Breast epithelium (tissue), 4 donors: ENCODE data around the gene FAM50A. TPM values are rescaled to one million over a fixed set of nuclear protein-coding genes. Genes with fewer than 3 reads are reported as not detected.

Experiments
- DNase-seq, 2 donors: peaks; one replicate each; pipeline ENCODE4 v3.0.0-alpha.2; 2019; ENCODE audit warnings: low spot score in 2 of 2
- H3K27ac ChIP-seq, 2 donors: fragments of 200-600 bp; sonication (generic) in 1 of 2; one replicate each; pipeline ENCODE4 v1.5.1; 2016 to 2019; ENCODE audit warnings: mild to moderate bottlenecking in 1 of 2
- H3K27me3 ChIP-seq, 2 donors: fragments of 200-600 bp; sonication (generic) in 1 of 2; one replicate each; pipeline versions ENCODE4 v1.5.1 to v1.6.0; 2017 to 2019; ENCODE audit warnings: control low read depth in 1 of 2, mild to moderate bottlenecking in 1 of 2
- H3K36me3 ChIP-seq: fragments of 200-600 bp; one replicate; pipeline ENCODE4 v1.5.1; 2019
- H3K4me1 ChIP-seq, 2 donors: fragments of 200-600 bp; sonication (generic); one replicate each; pipeline ENCODE4 v1.5.1; 2016 to 2019; ENCODE audit warnings: control low read depth in 1 of 2
- H3K4me3 ChIP-seq, 3 donors: fragments of 200-600 bp; sonication (generic); 1 replicate in 2 of 3; 2 replicates in 1 of 3; pipeline ENCODE4 v1.5.1; 2016 to 2019; ENCODE audit warnings: mild to moderate bottlenecking in 3 of 3, moderate library complexity in 2 of 3
- H3K9me3 ChIP-seq, 2 donors: fragments of 200-600 bp; sonication (generic) in 1 of 2; one replicate each; pipeline ENCODE4 v1.5.1; 2016 to 2019; ENCODE audit warnings: control low read depth in 1 of 2
- POLR2A ChIP-seq: fragments of 450-650 bp; IDR thresholded peaks from one replicate; pipeline ENCODE4 v1.6.1; 2016; ENCODE audit warnings: antibody characterized with exemption, mild to moderate bottlenecking, moderate library complexity
- POLR2AphosphoS5 ChIP-seq, 3 donors: sonication (generic); formaldehyde crosslinking; IDR thresholded peaks; one replicate each; pipeline ENCODE4 v1.6.1; 2017; ENCODE audit warnings: antibody characterized with exemption in 3 of 3
- intact Hi-C: fragments of 100-400 bp; cut with DNase I; formaldehyde crosslinking; loops from one replicate; pipeline ENCODE4 v1.15.1; 2023; ENCODE audit warnings: low total_unique reads
- total RNA-seq, 3 donors: library from RNA; depleted of rRNA; stranded (reverse); fragments of >200 nt; gene quantifications; one replicate each; pipeline ENCODE4 v1.1.0, GENCODE V29; 2016
- TF ChIP-seq, protein P1 (sequence below), 3 donors: fragments of 450-650 bp; IDR thresholded peaks; one replicate each; pipeline ENCODE4 v1.5.1; 2016 to 2017; ENCODE audit warnings: antibody characterized with exemption in 3 of 3, mild to moderate bottlenecking in 3 of 3, moderate library complexity in 3 of 3

The FAM50A gene
- total RNA-seq, 3 donors from 2014 or later = 30.7 to 94.4 (median 64.2) TPM

DNA sequence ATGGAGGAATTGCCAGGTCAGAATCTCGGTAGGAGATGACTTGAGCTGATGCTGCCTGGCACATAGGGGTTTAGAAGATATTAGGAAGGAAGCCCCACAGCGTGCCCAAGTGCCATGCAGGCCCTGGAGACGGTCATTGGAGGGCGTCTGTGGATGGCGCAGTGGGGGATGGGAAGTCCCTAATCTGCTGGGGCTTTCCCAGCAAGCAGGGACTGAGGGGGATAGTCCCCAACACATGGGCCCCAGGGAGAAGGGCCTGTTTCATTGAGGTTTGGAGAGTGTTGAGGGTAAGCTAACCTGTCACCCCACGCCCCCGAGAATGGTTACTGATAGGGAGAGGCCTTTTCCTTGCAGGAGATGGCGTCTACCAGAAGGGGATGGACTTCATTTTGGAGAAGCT is 24.8 kb upstream of the FAM50A start:
- no peak overlapping the region for H3K27ac ChIP-seq
- TF ChIP-seq POLR2A = no peak
- TF ChIP-seq, protein P1, sequence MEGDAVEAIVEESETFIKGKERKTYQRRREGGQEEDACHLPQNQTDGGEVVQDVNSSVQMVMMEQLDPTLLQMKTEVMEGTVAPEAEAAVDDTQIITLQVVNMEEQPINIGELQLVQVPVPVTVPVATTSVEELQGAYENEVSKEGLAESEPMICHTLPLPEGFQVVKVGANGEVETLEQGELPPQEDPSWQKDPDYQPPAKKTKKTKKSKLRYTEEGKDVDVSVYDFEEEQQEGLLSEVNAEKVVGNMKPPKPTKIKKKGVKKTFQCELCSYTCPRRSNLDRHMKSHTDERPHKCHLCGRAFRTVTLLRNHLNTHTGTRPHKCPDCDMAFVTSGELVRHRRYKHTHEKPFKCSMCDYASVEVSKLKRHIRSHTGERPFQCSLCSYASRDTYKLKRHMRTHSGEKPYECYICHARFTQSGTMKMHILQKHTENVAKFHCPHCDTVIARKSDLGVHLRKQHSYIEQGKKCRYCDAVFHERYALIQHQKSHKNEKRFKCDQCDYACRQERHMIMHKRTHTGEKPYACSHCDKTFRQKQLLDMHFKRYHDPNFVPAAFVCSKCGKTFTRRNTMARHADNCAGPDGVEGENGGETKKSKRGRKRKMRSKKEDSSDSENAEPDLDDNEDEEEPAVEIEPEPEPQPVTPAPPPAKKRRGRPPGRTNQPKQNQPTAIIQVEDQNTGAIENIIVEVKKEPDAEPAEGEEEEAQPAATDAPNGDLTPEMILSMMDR (IDR thresholded peaks at IDR 0.05) = no peak
- TF ChIP-seq POLR2AphosphoS5 (IDR thresholded peaks at IDR 0.05) = no peak
- H3K4me1 ChIP-seq = no peaks in the 10 kb centered on the region
- no peaks in the 10 kb centered on the region for H3K36me3 ChIP-seq
- intact Hi-C loops = no loop called here
- no peak overlapping the region for H3K4me3 ChIP-seq
- DNase-seq = no peak
- no peaks in the 10 kb centered on the region for H3K9me3 ChIP-seq
- H3K27me3 ChIP-seq = peaks cover 0 to 17% of the 10 kb centered on the region in 2 donors

DNA sequence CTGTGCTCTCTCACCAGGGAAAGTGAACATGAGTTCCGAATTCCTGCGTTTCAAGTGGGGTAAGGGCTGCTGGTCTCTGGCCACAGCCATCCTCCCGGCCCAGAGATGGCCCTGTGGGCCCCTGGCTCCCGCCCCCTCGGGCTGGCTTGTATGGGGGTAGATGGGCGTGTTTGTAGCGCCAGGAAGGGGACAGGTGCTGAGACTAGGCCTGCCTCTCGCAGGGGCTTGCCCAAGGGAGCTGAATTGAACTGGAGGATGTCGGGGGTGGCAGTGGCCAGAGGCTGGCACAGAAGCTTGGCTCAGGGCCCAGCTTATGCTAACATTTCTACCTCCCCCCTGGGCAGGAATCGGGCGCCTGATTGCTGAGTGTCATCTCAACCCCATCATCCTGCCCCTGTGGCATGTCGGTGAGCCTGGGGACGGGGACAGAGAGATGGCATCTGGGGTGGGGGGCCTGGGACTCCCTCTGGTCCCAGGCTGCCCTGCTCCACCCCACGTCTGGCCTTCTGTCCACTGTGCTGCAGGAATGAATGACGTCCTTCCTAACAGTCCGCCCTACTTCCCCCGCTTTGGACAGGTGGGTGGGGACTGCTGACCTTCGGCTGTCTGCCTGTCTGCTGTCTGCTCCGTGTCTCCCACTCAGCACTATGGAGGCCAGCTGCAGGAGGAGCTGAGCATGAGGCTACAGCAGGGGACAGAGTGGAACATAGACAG is 24.1 kb upstream of the FAM50A start:
- no peak overlapping the region for H3K4me3 ChIP-seq
- peaks cover 0 to 17% of the 10 kb centered on the region in 2 donors for H3K27me3 ChIP-seq
- DNase-seq = no peak
- H3K27ac ChIP-seq = no peak overlapping the region
- H3K9me3 ChIP-seq = no peaks in the 10 kb centered on the region
- H3K36me3 ChIP-seq = no peaks in the 10 kb centered on the region
- TF ChIP-seq POLR2AphosphoS5 (IDR thresholded peaks at IDR 0.05) = no peak
- TF ChIP-seq, protein P1 (IDR thresholded peaks at IDR 0.05) = no peak
- no peak for TF ChIP-seq POLR2A
- no peaks in the 10 kb centered on the region for H3K4me1 ChIP-seq
- intact Hi-C loops = no loop called here

GRCh38 chrX:154420402-154420756 is 23.6 kb upstream of the FAM50A start:
- intact Hi-C loops = no loop called here
- Histone ChIP-seq H3K4me3 (no peak overlapping the region), H3K36me3 (no peaks in the 10 kb centered on the region), H3K9me3 (no peaks in the 10 kb centered on the region), H3K27me3 (peaks cover 0 to 17% of the 10 kb centered on the region in 2 donors), H3K4me1 (no peaks in the 10 kb centered on the region), H3K27ac (no peak overlapping the region)
- TF ChIP-seq POLR2A (no peak), POLR2AphosphoS5 (IDR thresholded peaks at IDR 0.05) (no peak)
- TF ChIP-seq, protein P1 (IDR thresholded peaks at IDR 0.05) = no peak
- no peak for DNase-seq

DNA sequence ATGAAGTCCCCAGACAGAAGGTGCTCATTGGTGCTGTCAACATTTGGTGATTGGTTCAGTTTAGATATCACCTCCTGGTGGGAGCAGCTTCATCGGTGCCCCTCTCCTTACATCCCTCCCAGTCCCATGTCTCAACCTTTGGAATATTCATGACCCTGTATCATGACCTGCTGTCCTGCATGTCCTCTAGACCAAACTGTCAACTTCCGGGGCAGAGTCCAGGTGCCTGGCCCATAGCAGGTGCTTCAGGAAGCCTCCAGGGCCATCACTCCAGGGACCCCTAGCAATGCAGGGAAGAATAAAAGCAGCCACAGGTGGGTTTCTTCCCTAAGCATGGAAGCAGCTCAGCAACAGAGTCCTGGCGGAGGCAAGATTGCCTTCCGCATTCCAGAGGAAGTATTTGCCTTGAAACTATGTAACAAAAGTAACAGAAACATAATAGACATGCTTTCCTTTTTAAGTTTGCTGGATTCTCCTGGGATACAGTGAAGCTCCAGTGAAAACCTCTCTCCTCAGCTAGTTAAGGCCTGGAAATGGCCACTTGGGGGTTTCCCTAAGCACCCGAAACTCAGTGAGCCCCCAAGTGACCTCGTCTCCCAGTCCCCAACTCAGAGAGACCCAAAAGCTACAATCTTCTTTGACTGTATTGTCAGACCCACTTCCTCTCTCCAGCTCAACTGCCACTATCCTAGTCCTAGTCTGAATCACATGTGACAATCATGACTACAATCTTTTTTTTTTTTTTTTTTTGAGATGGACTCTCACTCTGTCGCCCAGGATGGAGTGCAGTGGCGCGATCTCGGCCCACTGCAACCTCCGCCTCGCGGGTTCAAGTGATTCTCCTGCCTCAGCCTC is 16.8 kb upstream of the FAM50A start:
- H3K27me3 ChIP-seq = peaks cover 0 to 6% of the 10 kb centered on the region in 2 donors
- TF ChIP-seq POLR2AphosphoS5 (IDR thresholded peaks at IDR 0.05) = no peak
- TF ChIP-seq, protein P1 (IDR thresholded peaks at IDR 0.05) = no peak
- no peak for TF ChIP-seq POLR2A
- H3K4me3 ChIP-seq = no peak overlapping the region
- no peaks in the 10 kb centered on the region for H3K36me3 ChIP-seq
- no peak for DNase-seq
- intact Hi-C loops = no loop called here
- peak overlapping the region in 1 of 2 donors; percentile 7 for H3K27ac ChIP-seq
- no peaks in the 10 kb centered on the region for H3K9me3 ChIP-seq
- H3K4me1 ChIP-seq = no peaks in the 10 kb centered on the region
